Measurements from ENCODE around the gene GSTP1. TPM values are rescaled to one million over a fixed set of nuclear protein-coding genes. Genes with fewer than 3 reads are reported as not detected.

The GSTP1 gene
- total RNA-seq, 6 donors from 2014 or later: 600 to 1,952 (median 1,144) TPM

DNA sequence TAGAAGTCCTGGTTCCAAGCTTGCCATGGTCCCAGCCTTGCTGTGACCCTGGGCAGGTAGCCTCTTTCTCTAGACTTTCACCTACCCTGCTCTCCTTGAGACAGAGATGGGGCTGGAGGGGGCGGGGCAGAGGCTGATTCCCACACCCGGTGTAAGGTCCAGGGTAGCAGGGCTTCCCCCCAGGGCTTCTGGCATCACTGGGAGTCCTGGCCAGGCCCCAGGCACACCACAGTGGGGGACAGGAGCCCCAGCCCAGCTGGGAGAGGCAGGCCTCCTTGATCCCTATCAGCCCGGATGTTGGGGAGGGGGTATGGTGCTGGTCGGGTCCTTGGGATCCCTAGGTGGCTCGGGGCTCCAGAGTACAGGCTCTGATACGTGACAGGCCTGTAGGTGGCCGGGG is 47.8 kb downstream of the GSTP1 start:
- H3K4me1 ChIP-seq: peaks cover 8 to 21% (median 17%) of the 10 kb centered on the region in 4 donors
- H3K27ac ChIP-seq: peak overlapping the region in 2 of 4 donors; percentile 92 to 95
- TF ChIP-seq, protein P1, sequence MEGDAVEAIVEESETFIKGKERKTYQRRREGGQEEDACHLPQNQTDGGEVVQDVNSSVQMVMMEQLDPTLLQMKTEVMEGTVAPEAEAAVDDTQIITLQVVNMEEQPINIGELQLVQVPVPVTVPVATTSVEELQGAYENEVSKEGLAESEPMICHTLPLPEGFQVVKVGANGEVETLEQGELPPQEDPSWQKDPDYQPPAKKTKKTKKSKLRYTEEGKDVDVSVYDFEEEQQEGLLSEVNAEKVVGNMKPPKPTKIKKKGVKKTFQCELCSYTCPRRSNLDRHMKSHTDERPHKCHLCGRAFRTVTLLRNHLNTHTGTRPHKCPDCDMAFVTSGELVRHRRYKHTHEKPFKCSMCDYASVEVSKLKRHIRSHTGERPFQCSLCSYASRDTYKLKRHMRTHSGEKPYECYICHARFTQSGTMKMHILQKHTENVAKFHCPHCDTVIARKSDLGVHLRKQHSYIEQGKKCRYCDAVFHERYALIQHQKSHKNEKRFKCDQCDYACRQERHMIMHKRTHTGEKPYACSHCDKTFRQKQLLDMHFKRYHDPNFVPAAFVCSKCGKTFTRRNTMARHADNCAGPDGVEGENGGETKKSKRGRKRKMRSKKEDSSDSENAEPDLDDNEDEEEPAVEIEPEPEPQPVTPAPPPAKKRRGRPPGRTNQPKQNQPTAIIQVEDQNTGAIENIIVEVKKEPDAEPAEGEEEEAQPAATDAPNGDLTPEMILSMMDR (IDR thresholded peaks at IDR 0.05): no peak
- TF ChIP-seq POLR2A (IDR thresholded peaks at IDR 0.05) (no peak), EP300 (IDR thresholded peaks at IDR 0.05) (no peak), POLR2AphosphoS5 (IDR thresholded peaks at IDR 0.05) (no peak)
- H3K4me3 ChIP-seq: no peak overlapping the region
- DNase-seq (peak in 1 of 2 donors; percentile 53), ATAC-seq (ENCODE audit: low FRiP score in 2 of 2) (no peak)
- no peaks in the 10 kb centered on the region for H3K27me3 ChIP-seq
- WGBS, 2 donors: 83 to 86% methylated on average over 4 to 7 of the region's 7 CpGs
- H3K9me3 ChIP-seq: no peaks in the 10 kb centered on the region
- H3K36me3 ChIP-seq: no peaks in the 10 kb centered on the region

DNA sequence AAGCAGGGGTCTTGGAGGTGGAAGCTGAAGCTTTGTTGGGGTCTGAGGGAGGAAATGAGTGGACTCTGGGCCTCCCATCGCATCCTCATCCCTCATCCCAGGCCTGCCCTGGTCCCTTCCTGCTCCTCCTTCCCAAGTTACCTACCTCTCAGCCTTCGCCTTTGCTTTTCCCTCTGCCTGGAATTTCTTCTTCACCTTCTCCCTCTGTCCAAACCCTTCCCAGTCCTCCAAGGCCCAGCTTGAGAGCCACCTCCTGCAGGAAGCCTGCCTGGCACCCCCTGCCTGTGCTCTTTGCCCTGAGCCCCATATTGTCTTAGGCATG is 48.2 kb downstream of the GSTP1 start:
- ATAC-seq (ENCODE audit: low FRiP score in 2 of 2): no peak

DNA sequence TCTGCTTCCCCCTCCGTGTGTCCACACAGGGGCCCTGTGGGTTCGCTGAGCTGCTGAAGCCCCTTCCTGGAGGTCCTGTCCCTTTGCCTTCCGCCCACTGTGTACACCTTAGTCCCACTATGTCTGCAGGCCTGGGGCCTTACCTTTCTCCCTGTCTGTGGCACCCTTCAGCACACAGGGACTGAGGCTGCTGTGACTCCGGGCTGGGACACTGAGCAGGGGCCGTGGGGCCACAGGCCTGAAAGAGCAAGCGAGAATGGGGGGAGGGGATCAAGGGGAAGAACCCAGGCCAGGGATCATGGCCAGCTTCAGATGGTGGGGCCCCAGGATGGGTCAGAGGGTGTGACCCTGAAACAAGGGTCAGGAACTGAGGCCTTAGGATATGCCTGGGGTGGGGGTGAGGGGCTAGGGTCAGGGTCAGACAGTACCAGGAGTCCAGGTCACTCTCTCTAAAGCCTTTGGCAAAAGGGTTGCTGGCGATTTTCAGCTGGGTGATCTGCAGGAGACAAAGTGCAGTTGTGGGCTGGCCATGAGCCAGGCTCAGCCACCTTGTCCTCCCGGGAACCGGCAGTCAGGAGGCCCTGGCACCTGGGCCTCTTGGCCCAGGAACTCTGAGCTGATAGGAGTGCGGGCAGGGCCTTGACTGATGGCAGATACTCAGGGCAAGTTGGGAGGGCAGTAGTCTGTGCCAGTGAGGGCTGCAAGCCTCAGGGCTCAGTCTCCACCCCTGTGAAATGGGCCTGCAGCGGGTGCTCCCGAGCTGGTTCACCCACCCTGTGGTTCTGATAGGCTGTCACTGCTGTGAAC is 48.8 kb downstream of the GSTP1 start:
- TF ChIP-seq EP300 (IDR thresholded peaks at IDR 0.05): no peak
- no peaks in the 10 kb centered on the region for H3K9me3 ChIP-seq
- DNase-seq (peak in 1 of 2 donors; percentile 43), ATAC-seq (ENCODE audit: low FRiP score in 2 of 2) (no peak)
- H3K4me3 ChIP-seq: no peak overlapping the region
- H3K27ac ChIP-seq: no peak overlapping the region
- H3K27me3 ChIP-seq: no peaks in the 10 kb centered on the region
- H3K36me3 ChIP-seq: no peaks in the 10 kb centered on the region
- 86 to 88% methylated on average over 6 to 11 of the region's 12 CpGs for WGBS, 2 donors
- peaks cover 8 to 21% (median 17%) of the 10 kb centered on the region in 4 donors for H3K4me1 ChIP-seq

More for the DNA sequence above, 48.2 kb downstream of the GSTP1 start:
- Histone ChIP-seq H3K36me3 (no peaks in the 10 kb centered on the region), H3K9me3 (no peaks in the 10 kb centered on the region), H3K4me1 (peaks cover 8 to 21% (median 17%) of the 10 kb centered on the region in 4 donors), H3K27ac (no peak overlapping the region), H3K27me3 (no peaks in the 10 kb centered on the region), H3K4me3 (no peak overlapping the region)
- 82 to 95% methylated on average over 2 of the region's 2 CpGs for WGBS, 2 donors
- DNase-seq: no peak
- TF ChIP-seq, protein P1 (IDR thresholded peaks at IDR 0.05): no peak
- no peak for TF ChIP-seq POLR2AphosphoS5 (IDR thresholded peaks at IDR 0.05)
- TF ChIP-seq POLR2A (IDR thresholded peaks at IDR 0.05): no peak

DNA sequence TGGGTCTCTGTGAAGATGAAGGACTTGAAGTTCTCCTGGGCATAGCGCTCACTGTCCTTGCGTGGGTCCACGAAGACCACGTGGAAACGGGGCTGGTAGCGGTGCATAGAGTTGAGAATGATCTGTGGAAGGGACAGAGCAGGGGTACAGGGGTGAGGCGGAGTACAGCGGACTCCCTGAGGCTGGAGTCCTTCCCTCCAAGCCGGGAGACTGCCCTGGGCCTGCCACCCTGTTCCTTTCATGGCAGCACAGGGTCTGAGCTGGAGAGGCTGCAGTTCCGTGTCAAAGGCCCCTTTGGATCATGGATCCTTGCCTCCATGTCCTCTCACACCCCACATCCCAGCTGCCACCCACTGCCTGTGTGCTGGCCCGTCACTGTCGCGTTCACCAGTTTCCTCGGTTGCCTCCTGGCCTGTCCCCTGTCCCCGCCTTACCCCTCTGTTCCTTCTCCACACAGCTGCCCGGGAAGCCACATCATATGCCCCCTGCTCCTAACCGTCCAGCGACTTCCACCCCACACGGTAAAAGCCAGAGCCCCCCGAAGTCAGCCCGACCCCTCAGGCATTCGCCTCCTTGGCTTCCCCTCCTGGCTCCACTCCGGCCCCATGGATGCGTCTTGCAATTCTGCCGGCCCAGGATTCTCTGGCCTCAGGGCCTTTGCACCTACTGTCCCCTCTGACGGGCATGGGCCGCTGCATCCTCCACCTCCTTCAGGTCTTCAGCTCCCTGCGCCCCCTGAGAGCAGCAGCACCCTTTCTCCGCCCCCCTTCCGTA is 49.6 kb downstream of the GSTP1 start:
- ATAC-seq (ENCODE audit: low FRiP score in 2 of 2) (no peak), DNase-seq (no peak)
- H3K27ac ChIP-seq: no peak overlapping the region
- H3K9me3 ChIP-seq: no peaks in the 10 kb centered on the region
- no peak overlapping the region for H3K4me3 ChIP-seq
- TF ChIP-seq POLR2A (IDR thresholded peaks at IDR 0.05) (no peak), EP300 (IDR thresholded peaks at IDR 0.05) (no peak), POLR2AphosphoS5 (IDR thresholded peaks at IDR 0.05) (no peak)
- H3K36me3 ChIP-seq: no peaks in the 10 kb centered on the region
- peaks cover 8 to 21% (median 17%) of the 10 kb centered on the region in 4 donors for H3K4me1 ChIP-seq
- H3K27me3 ChIP-seq: no peaks in the 10 kb centered on the region
- 93% methylated on average over 26 to 30 of the region's 30 CpGs for WGBS, 2 donors

DNA sequence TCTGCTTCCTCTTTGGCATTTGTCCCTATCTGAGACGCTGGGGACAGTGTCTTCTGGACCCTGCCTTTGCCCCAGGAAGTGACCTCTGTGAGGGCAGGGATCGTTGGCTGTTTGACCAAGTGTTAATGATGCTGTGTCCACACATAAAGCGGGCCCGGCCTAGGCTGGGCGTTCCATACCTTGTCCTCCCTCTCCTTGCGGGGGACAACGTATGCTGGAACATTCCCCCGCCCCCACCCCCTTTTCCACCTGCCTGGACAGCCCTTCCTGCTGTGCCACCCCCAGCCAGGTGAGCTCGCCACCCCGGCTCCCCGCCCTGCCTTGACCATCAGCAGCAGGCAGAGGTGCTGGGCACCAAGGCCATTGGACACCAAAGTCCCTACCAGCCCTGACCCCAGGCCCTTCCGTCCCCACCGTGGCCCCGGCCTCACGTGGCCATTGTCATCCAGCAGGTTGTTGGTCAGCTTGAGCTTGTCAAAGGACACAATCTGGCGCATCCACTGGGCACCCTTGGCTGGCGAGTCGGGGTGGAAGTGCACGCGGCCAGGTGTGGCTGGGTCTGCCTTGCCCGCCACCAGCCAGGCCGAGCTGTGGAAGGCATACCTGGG is 50.2 kb downstream of the GSTP1 start:
- WGBS, 2 donors: 82 to 88% methylated on average over 16 to 17 of the region's 22 CpGs
- H3K27me3 ChIP-seq: no peaks in the 10 kb centered on the region
- DNase-seq (peak in 1 of 2 donors; percentile 74), ATAC-seq (ENCODE audit: low FRiP score in 2 of 2) (no peak)
- H3K9me3 ChIP-seq: no peaks in the 10 kb centered on the region
- TF ChIP-seq, protein P1 (IDR thresholded peaks at IDR 0.05): no peak
- no peak for TF ChIP-seq POLR2AphosphoS5 (IDR thresholded peaks at IDR 0.05)
- TF ChIP-seq EP300 (IDR thresholded peaks at IDR 0.05): no peak
- no peak for TF ChIP-seq POLR2A (IDR thresholded peaks at IDR 0.05)
- peaks cover 8 to 16% (median 14%) of the 10 kb centered on the region in 4 donors for H3K4me1 ChIP-seq
- H3K36me3 ChIP-seq: no peaks in the 10 kb centered on the region
- no peak overlapping the region for H3K27ac ChIP-seq
- H3K4me3 ChIP-seq: no peak overlapping the region

Measured in upper lobe of left lung (tissue), 6 donors.